GM12874 (cell line): Measurements from ENCODE around the gene PLA1A.

Experiments used
- TF ChIP-seq, protein P1 (sequence below): IDR thresholded peaks from 2 replicates; pipeline ENCODE4 v1.5.1; 2011; ENCODE audit warnings: low read depth, mild to moderate bottlenecking, control low read depth, low read length, moderate library complexity; ENCODE audit not compliant: insufficient read depth

The PLA1A gene, protein sequence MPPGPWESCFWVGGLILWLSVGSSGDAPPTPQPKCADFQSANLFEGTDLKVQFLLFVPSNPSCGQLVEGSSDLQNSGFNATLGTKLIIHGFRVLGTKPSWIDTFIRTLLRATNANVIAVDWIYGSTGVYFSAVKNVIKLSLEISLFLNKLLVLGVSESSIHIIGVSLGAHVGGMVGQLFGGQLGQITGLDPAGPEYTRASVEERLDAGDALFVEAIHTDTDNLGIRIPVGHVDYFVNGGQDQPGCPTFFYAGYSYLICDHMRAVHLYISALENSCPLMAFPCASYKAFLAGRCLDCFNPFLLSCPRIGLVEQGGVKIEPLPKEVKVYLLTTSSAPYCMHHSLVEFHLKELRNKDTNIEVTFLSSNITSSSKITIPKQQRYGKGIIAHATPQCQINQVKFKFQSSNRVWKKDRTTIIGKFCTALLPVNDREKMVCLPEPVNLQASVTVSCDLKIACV

DNA sequence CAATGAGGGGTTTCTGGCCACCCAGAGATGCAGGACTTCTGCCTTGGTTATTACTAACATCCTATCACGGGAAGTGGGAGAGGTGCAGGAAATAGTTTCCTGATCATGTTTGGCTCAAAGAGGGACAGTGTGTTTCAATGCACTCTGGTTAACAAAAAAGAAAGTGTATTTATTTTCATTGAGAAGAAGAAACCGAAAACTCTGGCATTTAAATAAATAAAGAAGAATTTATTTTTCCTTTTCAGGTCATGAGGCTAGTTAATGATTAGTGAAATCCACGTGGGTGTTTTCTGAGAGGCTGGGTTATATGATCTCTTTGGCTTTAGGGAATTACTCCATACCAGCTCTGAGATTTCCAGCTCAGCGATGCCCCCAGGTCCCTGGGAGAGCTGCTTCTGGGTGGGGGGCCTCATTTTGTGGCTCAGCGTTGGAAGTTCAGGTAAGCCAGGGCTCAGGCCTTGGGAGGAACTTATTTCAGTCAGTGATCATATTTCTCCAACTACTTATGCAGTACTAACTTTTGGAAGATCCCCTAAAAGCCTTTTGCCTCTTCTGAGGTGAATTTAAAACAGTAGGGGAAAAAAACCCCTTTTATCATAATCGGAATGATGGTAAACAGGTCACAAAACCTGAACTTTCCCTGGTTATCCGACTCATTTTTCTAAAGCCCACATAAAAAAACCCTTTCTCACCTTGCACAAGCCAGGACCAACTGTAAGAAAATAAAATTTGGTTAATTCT lies at the start of gene PLA1A:
Gene PLA1A, plus strand, starts transcription at position 338 of the 741 bp plus-strand sequence. Its CDS starts 29 bp downstream, at position 367.
- TF ChIP-seq, protein P1, sequence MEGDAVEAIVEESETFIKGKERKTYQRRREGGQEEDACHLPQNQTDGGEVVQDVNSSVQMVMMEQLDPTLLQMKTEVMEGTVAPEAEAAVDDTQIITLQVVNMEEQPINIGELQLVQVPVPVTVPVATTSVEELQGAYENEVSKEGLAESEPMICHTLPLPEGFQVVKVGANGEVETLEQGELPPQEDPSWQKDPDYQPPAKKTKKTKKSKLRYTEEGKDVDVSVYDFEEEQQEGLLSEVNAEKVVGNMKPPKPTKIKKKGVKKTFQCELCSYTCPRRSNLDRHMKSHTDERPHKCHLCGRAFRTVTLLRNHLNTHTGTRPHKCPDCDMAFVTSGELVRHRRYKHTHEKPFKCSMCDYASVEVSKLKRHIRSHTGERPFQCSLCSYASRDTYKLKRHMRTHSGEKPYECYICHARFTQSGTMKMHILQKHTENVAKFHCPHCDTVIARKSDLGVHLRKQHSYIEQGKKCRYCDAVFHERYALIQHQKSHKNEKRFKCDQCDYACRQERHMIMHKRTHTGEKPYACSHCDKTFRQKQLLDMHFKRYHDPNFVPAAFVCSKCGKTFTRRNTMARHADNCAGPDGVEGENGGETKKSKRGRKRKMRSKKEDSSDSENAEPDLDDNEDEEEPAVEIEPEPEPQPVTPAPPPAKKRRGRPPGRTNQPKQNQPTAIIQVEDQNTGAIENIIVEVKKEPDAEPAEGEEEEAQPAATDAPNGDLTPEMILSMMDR, result no peak

DNA sequence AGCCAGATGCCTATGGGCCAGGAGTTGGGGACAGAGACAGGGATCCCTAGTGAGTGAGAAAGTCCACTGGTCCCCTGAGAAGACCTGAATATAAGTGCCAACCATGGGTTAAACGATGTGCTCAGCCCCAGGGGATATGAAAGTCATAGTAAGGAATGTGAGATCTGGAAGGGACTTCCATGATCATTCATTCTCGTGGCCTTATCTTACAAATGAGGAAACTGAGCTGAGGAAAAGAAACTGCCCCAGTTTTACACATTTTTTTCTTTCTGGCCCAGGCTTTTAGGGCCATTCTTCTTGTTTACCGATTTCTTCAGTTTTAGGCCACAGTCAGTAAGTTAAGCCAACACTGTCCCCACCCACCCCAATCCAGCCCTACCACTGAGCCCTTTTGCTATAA lies 49.3 kb upstream of the PLA1A start:
- TF ChIP-seq, protein P1, result no peak

- TF ChIP-seq, protein P1, result no peak
These were observed 47.3 kb upstream of the PLA1A start for GRCh38 chr3:119550192-119550910.

DNA sequence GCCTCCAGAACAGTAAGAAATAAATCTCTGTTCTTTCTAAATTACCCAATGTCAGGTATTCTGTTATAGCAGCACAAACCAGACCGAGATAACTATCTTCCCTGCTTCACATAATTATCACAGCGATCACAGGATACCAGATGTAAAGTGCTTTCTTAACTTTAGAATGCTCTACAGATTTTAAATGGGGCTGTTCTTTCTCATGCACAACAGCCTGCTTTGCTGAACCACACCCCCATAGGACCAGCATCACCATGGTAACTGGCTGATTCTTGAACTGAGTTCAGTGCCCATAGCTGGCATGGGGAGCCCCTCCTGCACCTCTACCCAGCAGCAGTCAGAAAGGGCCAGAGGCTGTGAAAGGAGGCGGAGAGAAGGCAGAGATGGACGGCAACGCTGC lies 46.1 kb upstream of the PLA1A start:
- TF ChIP-seq, protein P1, result no peak

- TF ChIP-seq, protein P1, result no peak
These were observed 43.8 kb upstream of the PLA1A start for GRCh38 chr3:119553823-119554415.

DNA sequence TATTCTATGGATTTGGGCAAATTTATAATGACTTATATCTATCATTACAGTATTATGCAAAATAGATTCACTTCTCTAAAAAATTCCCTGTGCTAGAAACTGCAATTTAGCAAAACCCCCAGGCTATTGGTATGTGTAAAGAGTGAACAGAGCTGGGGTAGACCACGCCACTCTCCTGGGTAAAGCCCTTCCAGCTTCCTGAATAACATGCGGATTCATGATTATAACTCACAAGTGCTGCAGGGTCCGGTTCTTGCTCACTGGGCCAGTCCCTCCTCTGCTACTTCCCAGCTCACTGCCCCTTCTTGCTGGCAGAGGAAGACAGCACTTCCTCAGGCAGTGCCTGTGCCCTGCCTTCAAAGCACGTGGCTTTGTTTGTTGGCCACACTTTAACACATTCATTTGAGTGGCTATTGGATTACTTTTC lies 42.4 kb upstream of the PLA1A start:
- TF ChIP-seq, protein P1, result no peak

- TF ChIP-seq, protein P1, result no peak
These were observed 41.8 kb upstream of the PLA1A start for GRCh38 chr3:119555929-119556328.
